OCI-LY7 (cell line): ENCODE results near the gene DEFB108B. TPM values are rescaled to one million over a fixed set of nuclear protein-coding genes. Genes with fewer than 3 reads are reported as not detected.
"Not testable (repeated sequence)": the region's sequence is repeated elsewhere in the genome, so short reads cannot be mapped to it uniquely, and the experiment has no call there.

Source experiments
- BruUV-seq: library from RNA; stranded (reverse); fragments of 400-500 nt; replicated peaks from 2 replicates; lab custom pipeline; 2021; lab: Mats Ljungman, UMichigan
- CTCF ChIA-PET: fragments of 300-600 bp; sonication (Branson Sonifier 250); formaldehyde crosslinking; loops from one replicate; lab custom pipeline; 2022; ENCODE audit warnings: antibody characterized with exemption; ENCODE audit not compliant: unreplicated experiment; lab: Charles Lee
- POLR2A ChIA-PET: fragments of 300-600 bp; sonication (Branson Sonifier 250); formaldehyde crosslinking; loops from one replicate; lab custom pipeline; 2022; ENCODE audit warnings: antibody characterized with exemption; lab: Charles Lee
- DNase-seq: peaks from one replicate; pipeline ENCODE4 v3.0.0-alpha.2; 2015; ENCODE audit warnings: low spot score
- H2AFZ ChIP-seq: fragments of 200-600 bp; sonication (generic), shearing (Covaris generic); 2 replicates; pipeline ENCODE4 v1.6.1; 2014; ENCODE audit warnings: mild to moderate bottlenecking, antibody characterized with exemption, low read length, moderate library complexity
- H3K27ac ChIP-seq: fragments of 200-600 bp; sonication (generic); 2 replicates; pipeline ENCODE4 v1.5.1; 2014; ENCODE audit warnings: mixed run types, low read depth, mild to moderate bottlenecking, moderate library complexity, low read length, inconsistent platforms; ENCODE audit not compliant: poor library complexity, severe bottlenecking
- H3K36me3 ChIP-seq: fragments of 200-600 bp; sonication (generic); 2 replicates; pipeline ENCODE4 v1.6.1; 2014; ENCODE audit warnings: mild to moderate bottlenecking, antibody characterized with exemption, low read length, moderate library complexity, mixed read lengths; ENCODE audit not compliant: insufficient read depth
- H3K4me1 ChIP-seq: fragments of 200-600 bp; sonication (generic); 2 replicates; pipeline ENCODE4 v1.5.1; 2014; ENCODE audit warnings: mild to moderate bottlenecking, low read length; ENCODE audit not compliant: insufficient read depth, poor library complexity, severe bottlenecking
- H3K4me2 ChIP-seq: fragments of 200-600 bp; sonication (generic); 2 replicates; pipeline ENCODE4 v1.6.1; 2014; ENCODE audit warnings: mild to moderate bottlenecking, low read length
- H3K4me3 ChIP-seq: fragments of 200-600 bp; sonication (generic); 2 replicates; pipeline ENCODE4 v1.5.1; 2014; ENCODE audit warnings: mild to moderate bottlenecking, low read depth, low read length; ENCODE audit not compliant: poor library complexity, severe bottlenecking
- H3K79me2 ChIP-seq: fragments of 200-600 bp; sonication (generic); 2 replicates; pipeline ENCODE4 v1.6.1; 2016; ENCODE audit warnings: low read depth, mild to moderate bottlenecking, low read length, moderate library complexity, mixed read lengths; ENCODE audit not compliant: insufficient read depth
- H3K9me2 ChIP-seq: fragments of 200-600 bp; sonication (generic); 2 replicates; pipeline ENCODE4 v1.6.1; 2016; ENCODE audit warnings: mild to moderate bottlenecking, low read length, mixed read lengths; ENCODE audit not compliant: insufficient read depth
- H3K9me3 ChIP-seq: fragments of 200-600 bp; sonication (generic); 2 replicates; pipeline ENCODE4 v1.6.1; 2014; ENCODE audit warnings: mild to moderate bottlenecking, mixed run types, low read length, mixed read lengths
- H4K20me1 ChIP-seq: fragments of 200-600 bp; sonication (generic); 2 replicates; pipeline ENCODE4 v1.6.1; 2014; ENCODE audit warnings: mild to moderate bottlenecking, antibody characterized with exemption, low read length, moderate library complexity, mixed read lengths; ENCODE audit not compliant: insufficient read depth
- CTCF ChIP-seq: fragments of 200-600 bp; sonication (generic); conservative IDR thresholded peaks from 2 replicates; pipeline ENCODE4 v1.5.1; 2014; ENCODE audit warnings: mild to moderate bottlenecking, antibody characterized with exemption, low read length, moderate library complexity, mixed read lengths
- intact Hi-C: fragments of 100-400 bp; cut with micrococcal nuclease; formaldehyde crosslinking; loops from one replicate; pipeline ENCODE4 v1.10.0; 2022; ENCODE audit not compliant: unreplicated experiment
- total RNA-seq, 2 experiments: library from RNA; depleted of rRNA in 1 of 2; stranded (reverse); fragments of >200 nt in 1 of 2; shearing (Covaris generic) in 1 of 2; gene quantifications; 2 replicates each; pipeline ENCODE4 v1.2.3, GENCODE V29; 2014 to 2022

Gene DEFB108B
- total RNA-seq, 2 experiments from 2014 or later, result not detected

DNA sequence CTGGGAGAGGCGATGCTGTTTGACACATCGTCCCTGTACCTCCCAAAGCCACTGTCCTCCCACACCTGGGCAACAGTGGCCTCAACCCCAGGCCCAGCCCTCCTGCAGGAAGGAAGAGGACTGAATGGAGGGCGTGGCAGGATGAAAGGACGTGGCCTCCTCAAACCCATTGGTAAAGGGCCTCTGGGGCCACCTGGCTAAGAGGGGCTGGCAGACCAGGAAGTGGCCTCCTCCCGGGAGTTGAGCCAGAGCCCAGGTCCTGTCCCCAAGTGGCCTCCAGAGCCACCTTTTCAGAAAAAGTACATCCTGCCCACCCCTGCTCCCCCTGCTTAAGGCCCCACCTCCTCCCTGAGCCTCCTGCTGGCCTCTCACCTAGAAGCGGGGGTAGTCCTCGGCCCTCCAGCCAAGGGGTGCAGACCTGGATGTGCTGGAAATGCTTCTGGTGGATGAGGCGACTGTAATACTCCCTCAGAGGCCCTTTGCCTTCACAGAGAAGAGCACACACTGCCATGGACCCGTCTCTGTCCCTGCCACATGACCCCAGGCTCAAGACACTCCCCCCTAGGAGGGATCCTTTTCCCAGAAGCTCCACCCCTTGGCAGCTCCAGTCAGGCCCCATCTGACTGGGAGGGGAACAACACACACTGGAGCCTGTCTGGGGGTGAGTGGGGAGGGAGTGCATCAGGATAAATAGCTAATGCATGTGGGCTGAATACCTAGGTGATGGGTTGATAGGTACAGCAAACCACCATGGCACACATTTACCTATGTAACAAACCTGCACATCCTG is 28.6 kb upstream of the DEFB108B start:
- DNase-seq, H3K9me3 ChIP-seq, H3K4me2 ChIP-seq, H3K36me3 ChIP-seq, H3K79me2 ChIP-seq, H3K4me1 ChIP-seq, H4K20me1 ChIP-seq, CTCF ChIA-PET, H3K9me2 ChIP-seq, H2AFZ ChIP-seq, intact Hi-C loops, H3K4me3 ChIP-seq, BruUV-seq, POLR2A ChIA-PET, H3K27ac ChIP-seq: not testable (repeated sequence)

DNA sequence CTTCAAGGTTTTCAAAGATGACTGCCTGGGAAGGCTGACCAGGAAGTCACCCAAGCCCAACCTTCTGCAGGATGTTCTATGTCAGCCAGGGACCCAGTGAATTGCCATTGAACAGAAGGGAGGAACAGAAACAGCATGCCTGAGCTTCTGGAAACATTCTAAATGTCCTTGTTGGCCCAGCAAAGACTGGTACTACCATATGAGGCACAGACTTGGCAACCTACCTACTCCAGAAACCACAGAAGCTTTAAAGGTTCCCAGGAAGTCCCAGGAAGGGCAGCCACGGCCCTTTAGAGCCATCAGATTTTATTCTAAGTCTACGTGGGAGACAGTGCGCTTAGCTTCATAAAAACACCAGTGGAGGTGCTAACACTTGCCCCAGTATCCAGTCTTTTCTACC is 20.5 kb upstream of the DEFB108B start:
- BruUV-seq, H3K4me3 ChIP-seq, POLR2A ChIA-PET: not testable (repeated sequence)

DNA sequence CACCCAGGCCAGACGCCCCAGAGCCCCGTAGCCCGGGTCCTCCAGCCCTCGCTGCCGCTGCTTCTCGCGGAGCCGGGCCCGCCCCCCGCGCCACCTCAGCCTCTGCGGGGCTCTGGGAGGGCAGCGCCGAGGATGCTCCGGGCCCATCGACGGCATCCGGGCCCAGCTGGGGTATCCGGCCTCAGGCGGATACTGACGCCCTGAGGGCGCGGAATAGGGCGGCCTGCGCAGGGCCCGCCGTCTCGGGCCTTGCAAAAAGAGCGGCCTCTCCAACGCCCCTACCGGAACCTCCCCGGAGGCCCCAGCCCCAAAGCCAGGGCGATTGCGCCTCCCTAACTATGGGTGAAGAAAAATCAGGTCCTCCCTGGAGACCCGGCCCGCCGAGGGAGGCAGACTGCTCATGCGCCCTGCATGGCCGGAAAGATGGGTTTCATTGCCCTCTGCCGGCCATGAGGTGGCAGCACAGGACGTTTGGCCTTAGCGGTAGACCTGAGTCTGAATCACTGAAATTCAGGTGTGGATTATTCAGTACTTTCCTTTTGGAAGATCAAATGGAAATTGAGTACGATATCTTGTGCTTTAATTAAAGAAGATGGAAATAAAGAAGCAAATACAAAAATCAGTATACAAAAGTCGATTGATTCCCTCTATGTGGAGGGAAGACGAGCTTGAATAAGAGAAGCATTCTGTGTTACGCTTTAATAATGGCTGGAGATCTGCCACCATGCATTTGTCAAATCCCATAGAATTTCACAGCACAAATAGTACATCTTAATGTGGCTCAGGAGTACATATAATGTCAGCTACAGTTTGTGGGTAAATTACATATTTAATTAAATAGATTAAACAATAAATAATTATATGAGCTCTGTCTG is 19.3 kb upstream of the DEFB108B start:
- H3K36me3 ChIP-seq, H3K4me1 ChIP-seq, BruUV-seq, intact Hi-C loops, H3K79me2 ChIP-seq, H3K4me3 ChIP-seq, H4K20me1 ChIP-seq, H3K9me2 ChIP-seq, H3K27ac ChIP-seq, POLR2A ChIA-PET, H3K9me3 ChIP-seq, CTCF ChIA-PET: not testable (repeated sequence)
- DNase-seq, result peak; percentile 64
- TF ChIP-seq CTCF, result peak; percentile 69
- H2AFZ ChIP-seq, result peak overlapping the region; percentile 61
- peak overlapping the region; percentile 46; the same call in 1 of the 2 replicates for H3K4me2 ChIP-seq

More for the DNA sequence above, 20.5 kb upstream of the DEFB108B start:
- H4K20me1 ChIP-seq, H3K4me2 ChIP-seq, H3K4me1 ChIP-seq, H2AFZ ChIP-seq, H3K27ac ChIP-seq, CTCF ChIA-PET, H3K36me3 ChIP-seq, H3K79me2 ChIP-seq, DNase-seq, H3K9me2 ChIP-seq, H3K9me3 ChIP-seq, intact Hi-C loops: not testable (repeated sequence)

DNA sequence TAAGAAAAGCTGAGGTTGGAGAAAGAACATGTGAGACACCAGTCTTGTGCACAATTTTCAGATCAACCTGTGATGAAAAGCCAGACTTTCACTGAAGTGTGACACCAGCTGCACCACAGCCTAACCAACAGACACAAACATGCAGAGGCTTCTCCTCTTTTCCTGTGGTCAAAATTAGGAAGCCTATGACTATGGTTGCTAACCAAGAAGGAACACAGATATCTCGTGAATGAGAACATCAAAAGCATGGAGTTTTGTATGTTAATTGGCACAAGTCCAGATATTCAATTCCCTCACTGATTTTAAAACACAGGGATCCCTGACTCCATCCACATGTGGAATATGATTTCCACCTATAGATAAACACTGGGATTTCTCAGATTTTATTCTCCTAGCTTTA is 11.5 kb upstream of the DEFB108B start:
- H3K27ac ChIP-seq, intact Hi-C loops, H3K79me2 ChIP-seq, H4K20me1 ChIP-seq, H3K9me3 ChIP-seq, H3K9me2 ChIP-seq, H3K4me3 ChIP-seq, H3K36me3 ChIP-seq, CTCF ChIA-PET, BruUV-seq, H2AFZ ChIP-seq, POLR2A ChIA-PET: not testable (repeated sequence)
- H3K4me1 ChIP-seq, result peaks cover 17% of the 10 kb centered on the region
- H3K4me2 ChIP-seq, result peak overlapping the region; percentile 57
- DNase-seq, result peak; percentile 51

GRCh38 chr11:71829247-71829646 is 3.8 kb upstream of the DEFB108B start:
- H4K20me1 ChIP-seq, H3K9me2 ChIP-seq, H3K36me3 ChIP-seq, CTCF ChIA-PET, H3K79me2 ChIP-seq, H3K27ac ChIP-seq, H3K4me3 ChIP-seq, H3K4me2 ChIP-seq, DNase-seq, H3K9me3 ChIP-seq, BruUV-seq, H2AFZ ChIP-seq, intact Hi-C loops, H3K4me1 ChIP-seq, POLR2A ChIA-PET: not testable (repeated sequence)
